H9 (cell line): ENCODE data around the gene TAPBPL. TPM values are rescaled to one million over a fixed set of nuclear protein-coding genes. Genes with fewer than 3 reads are reported as not detected.

Experiments
- DNase-seq: peaks from one replicate; pipeline ENCODE4 v3.0.0-alpha.2; 2017
- H2AFZ ChIP-seq: one replicate; pipeline ENCODE4 v1.6.1; 2013; ENCODE audit warnings: mild to moderate bottlenecking, low read length, control low read depth, moderate library complexity
- H2AK5ac ChIP-seq: 2 replicates; pipeline ENCODE4 v1.6.1; 2013; ENCODE audit warnings: low read length, control low read depth, mixed read lengths; ENCODE audit not compliant: insufficient read length
- H2BK120ac ChIP-seq: one replicate; pipeline ENCODE4 v1.6.1; 2013; ENCODE audit warnings: low read depth, mild to moderate bottlenecking, low read length, control low read depth, inconsistent platforms; ENCODE audit not compliant: poor library complexity, severe bottlenecking
- H2BK12ac ChIP-seq: 2 replicates; pipeline ENCODE4 v1.6.1; 2013; ENCODE audit warnings: low read length, control low read depth, mixed read lengths, low read depth; ENCODE audit not compliant: insufficient read length
- H2BK15ac ChIP-seq: 2 replicates; pipeline ENCODE4 v1.6.1; 2013; ENCODE audit warnings: low read depth, low read length, control low read depth
- H2BK20ac ChIP-seq: one replicate; pipeline ENCODE4 v1.6.1; 2013; ENCODE audit warnings: low read depth, mild to moderate bottlenecking, low read length, control low read depth, inconsistent platforms; ENCODE audit not compliant: poor library complexity, severe bottlenecking
- H2BK5ac ChIP-seq: 2 replicates; pipeline ENCODE4 v1.6.1; 2013; ENCODE audit warnings: low read length, control low read depth, mixed read lengths; ENCODE audit not compliant: insufficient read length
- H3K14ac ChIP-seq: 2 replicates; pipeline ENCODE4 v1.6.1; 2013; ENCODE audit warnings: low read length, control low read depth; ENCODE audit not compliant: insufficient read depth
- H3K18ac ChIP-seq: 2 replicates; pipeline ENCODE4 v1.6.1; 2013; ENCODE audit warnings: low read depth, mild to moderate bottlenecking, mixed read lengths, low read length, control low read depth; ENCODE audit not compliant: insufficient read length
- H3K23ac ChIP-seq: 2 replicates; pipeline ENCODE4 v1.6.1; 2013; ENCODE audit warnings: low read length, control low read depth, mixed read lengths, low read depth; ENCODE audit not compliant: insufficient read length
- H3K23me2 ChIP-seq: 2 replicates; pipeline ENCODE4 v1.6.1; 2013; ENCODE audit warnings: low read depth, mild to moderate bottlenecking, mixed read lengths, low read length, control low read depth; ENCODE audit not compliant: insufficient read length, poor library complexity, severe bottlenecking
- H3K27ac ChIP-seq: 2 replicates; pipeline ENCODE4 v1.5.1; 2013; ENCODE audit warnings: low read length, control low read depth, mixed read lengths, low read depth; ENCODE audit not compliant: insufficient read length
- H3K27me3 ChIP-seq: 2 replicates; pipeline ENCODE4 v1.6.1; 2013; ENCODE audit warnings: low read length, control low read depth, inconsistent platforms; ENCODE audit not compliant: insufficient read depth
- H3K4ac ChIP-seq: 2 replicates; pipeline ENCODE4 v1.6.1; 2013; ENCODE audit warnings: low read depth, mild to moderate bottlenecking, control low read depth, inconsistent platforms, low read length, moderate library complexity
- H3K4me1 ChIP-seq: 2 replicates; pipeline ENCODE4 v1.6.1; 2013; ENCODE audit warnings: low read length, control low read depth, inconsistent platforms; ENCODE audit not compliant: insufficient read depth
- H3K4me2 ChIP-seq: 2 replicates; pipeline ENCODE4 v1.6.1; 2013; ENCODE audit warnings: low read length, control low read depth, mixed read lengths; ENCODE audit not compliant: insufficient read length, insufficient read depth
- H3K56ac ChIP-seq: 2 replicates; pipeline ENCODE4 v1.6.1; 2013; ENCODE audit warnings: low read depth, mild to moderate bottlenecking, mixed read lengths, low read length, control low read depth; ENCODE audit not compliant: insufficient read length
- H3K79me1 ChIP-seq: 2 replicates; pipeline ENCODE4 v1.6.1; 2013; ENCODE audit warnings: low read depth, mild to moderate bottlenecking, moderate library complexity, low read length, control low read depth, inconsistent platforms; ENCODE audit not compliant: insufficient read depth, poor library complexity, severe bottlenecking
- H3K79me2 ChIP-seq: 2 replicates; pipeline ENCODE4 v1.6.1; 2013; ENCODE audit warnings: low read length, control low read depth, inconsistent platforms; ENCODE audit not compliant: insufficient read depth
- H3K9ac ChIP-seq: 2 replicates; pipeline ENCODE4 v1.6.1; 2013; ENCODE audit warnings: low read length, control low read depth, mixed read lengths; ENCODE audit not compliant: insufficient read length; ENCODE audit errors: extremely low read depth
- H3K9me3 ChIP-seq: one replicate; pipeline ENCODE4 v1.6.1; 2013; ENCODE audit warnings: low read depth, low read length, inconsistent platforms; ENCODE audit not compliant: control insufficient read depth
- H3T11ph ChIP-seq: one replicate; pipeline ENCODE4 v1.6.1; 2013; ENCODE audit warnings: mild to moderate bottlenecking, low read length, control low read depth, inconsistent platforms
- H4K20me1 ChIP-seq: one replicate; pipeline ENCODE4 v1.6.1; 2013; ENCODE audit not compliant: control insufficient read depth, insufficient read length, insufficient read depth
- H4K5ac ChIP-seq: 2 replicates; pipeline ENCODE4 v1.6.1; 2013; ENCODE audit warnings: low read depth, mild to moderate bottlenecking, mixed read lengths, low read length, control low read depth; ENCODE audit not compliant: insufficient read length
- H4K8ac ChIP-seq: replicated peaks from 2 replicates; pipeline ENCODE4 v1.6.1; 2013; ENCODE audit warnings: low read length, control low read depth, mixed read lengths, low read depth; ENCODE audit not compliant: insufficient read length
- H4K91ac ChIP-seq: 2 replicates; pipeline ENCODE4 v1.6.1; 2013; ENCODE audit warnings: low read depth, mild to moderate bottlenecking, moderate library complexity, mixed read lengths, low read length, control low read depth; ENCODE audit not compliant: insufficient read length
- H3K27ac Mint-ChIP-seq, 3 experiments: 2 replicates in 2 of 3; 3 replicates in 1 of 3; pipeline ENCODE4 v1.8.0; 2020 to 2021; ENCODE audit warnings: mixed read lengths in 3 of 3, mild to moderate bottlenecking in 1 of 3, moderate library complexity in 1 of 3
- H3K27me3 Mint-ChIP-seq: 2 replicates; pipeline ENCODE4 v1.8.0; 2021; ENCODE audit warnings: low read depth, mild to moderate bottlenecking, moderate library complexity, mixed read lengths
- H3K36me3 Mint-ChIP-seq, 3 experiments: 2 replicates in 2 of 3; 3 replicates in 1 of 3; pipeline ENCODE4 v1.8.0; 2020 to 2021; ENCODE audit warnings: low read depth in 3 of 3, mixed read lengths in 3 of 3; ENCODE audit not compliant: insufficient read depth in 1 of 3
- H3K4me1 Mint-ChIP-seq, 2 experiments: 2 replicates each; pipeline ENCODE4 v1.8.0; 2020; ENCODE audit warnings: mixed read lengths in 2 of 2
- H3K4me3 Mint-ChIP-seq, 2 experiments: 2 replicates in 1 of 2; 3 replicates in 1 of 2; pipeline ENCODE4 v1.8.0; 2020 to 2021; ENCODE audit warnings: mild to moderate bottlenecking in 2 of 2, mixed read lengths in 2 of 2, moderate library complexity in 1 of 2
- H3K9me3 Mint-ChIP-seq, 2 experiments: 2 replicates in 1 of 2; 3 replicates in 1 of 2; pipeline ENCODE4 v1.8.0; 2020; ENCODE audit warnings: mild to moderate bottlenecking in 2 of 2, mixed read lengths in 2 of 2, moderate library complexity in 1 of 2
- WGBS: extraction: QIAGEN DNeasy Blood & Tissue Kit; methylation state at CpG from one replicate; pipeline ENCODE4 v1.1.7; 2013; ENCODE audit warnings: missing lambda C conversion rate, low lambda C conversion rate, mixed read lengths; ENCODE audit not compliant: insufficient read length; ENCODE audit errors: extremely low coverage; 5-methylcytosine and 5-hydroxymethylcytosine counted together
- total RNA-seq: library from RNA; stranded (reverse); gene quantifications from 2 replicates; pipeline ENCODE4 v1.2.1, GENCODE V29; 2021
- TF ChIP-seq, protein P1 (sequence below): fragments of 200-600 bp; sonication (generic); conservative IDR thresholded peaks from 3 replicates; pipeline ENCODE4 v1.8.0; 2021; ENCODE audit warnings: antibody characterized with exemption, mild to moderate bottlenecking

TAPBPL gene
- total RNA-seq, 1 experiment from 2014 or later = 1.4 TPM

DNA sequence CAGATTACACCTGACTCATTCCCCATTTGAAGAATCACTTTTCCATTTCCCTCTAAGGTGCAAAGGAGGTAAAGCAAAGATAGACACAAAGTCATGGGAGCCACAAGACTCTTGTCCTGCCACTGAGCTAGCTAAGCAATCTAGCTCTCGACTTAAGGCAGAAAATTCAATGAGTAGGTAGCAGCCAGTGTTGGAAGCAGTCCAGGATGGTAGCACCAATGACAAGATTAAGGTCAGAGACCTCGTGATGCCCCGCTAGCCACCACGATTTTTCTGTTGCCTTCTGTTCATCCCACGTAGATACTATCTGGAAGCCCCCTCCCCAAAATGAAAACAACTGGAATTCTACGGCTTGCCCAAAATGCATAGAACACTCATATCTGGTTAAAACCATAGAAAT, 17.2 kb downstream of the TAPBPL start:
- Mint-ChIP-seq H3K27ac (no peak overlapping the region), H3K27me3 (peaks cover 18% of the 10 kb centered on the region), H3K9me3 (no peaks in the 10 kb centered on the region; a peak in 2 of 5 replicates), H3K4me3 (peak overlapping the region; percentile 83 to 89; a peak in 3 of 5 replicates), H3K4me1 (peaks cover 18 to 23% of the 10 kb centered on the region in 2 experiments), H3K36me3 (peaks cover 20 to 35% (median 24%) of the 10 kb centered on the region in 3 experiments)
- Histone ChIP-seq H3K4ac (no peak overlapping the region), H3K79me2 (no peaks in the 10 kb centered on the region; the same call in 1 of the 2 replicates), H3K56ac (no peak overlapping the region), H3K9ac (no peak overlapping the region), H3K18ac (no peak overlapping the region), H4K5ac (no peak overlapping the region), H3K27ac (no peak overlapping the region), H3K23ac (no peak overlapping the region), H3K27me3 (no peaks in the 10 kb centered on the region), H2AK5ac (no peak overlapping the region), H2BK120ac (no peak overlapping the region), H2BK20ac (no peak overlapping the region), H3K79me1 (no peaks in the 10 kb centered on the region), H3K4me1 (no peaks in the 10 kb centered on the region), H2BK12ac (no peak overlapping the region), H3K9me3 (no peaks in the 10 kb centered on the region), H4K91ac (no peak overlapping the region), H3K14ac (no peak overlapping the region), H4K8ac (no peak overlapping the region), H4K20me1 (no peaks in the 10 kb centered on the region), H2BK5ac (no peak overlapping the region), H3K4me2 (no peak overlapping the region), H3K23me2 (peaks cover 6% of the 10 kb centered on the region), H2AFZ (no peak overlapping the region), H3T11ph (no peak overlapping the region), H2BK15ac (no peak overlapping the region)
- DNase-seq = no peak
- TF ChIP-seq, protein P1, sequence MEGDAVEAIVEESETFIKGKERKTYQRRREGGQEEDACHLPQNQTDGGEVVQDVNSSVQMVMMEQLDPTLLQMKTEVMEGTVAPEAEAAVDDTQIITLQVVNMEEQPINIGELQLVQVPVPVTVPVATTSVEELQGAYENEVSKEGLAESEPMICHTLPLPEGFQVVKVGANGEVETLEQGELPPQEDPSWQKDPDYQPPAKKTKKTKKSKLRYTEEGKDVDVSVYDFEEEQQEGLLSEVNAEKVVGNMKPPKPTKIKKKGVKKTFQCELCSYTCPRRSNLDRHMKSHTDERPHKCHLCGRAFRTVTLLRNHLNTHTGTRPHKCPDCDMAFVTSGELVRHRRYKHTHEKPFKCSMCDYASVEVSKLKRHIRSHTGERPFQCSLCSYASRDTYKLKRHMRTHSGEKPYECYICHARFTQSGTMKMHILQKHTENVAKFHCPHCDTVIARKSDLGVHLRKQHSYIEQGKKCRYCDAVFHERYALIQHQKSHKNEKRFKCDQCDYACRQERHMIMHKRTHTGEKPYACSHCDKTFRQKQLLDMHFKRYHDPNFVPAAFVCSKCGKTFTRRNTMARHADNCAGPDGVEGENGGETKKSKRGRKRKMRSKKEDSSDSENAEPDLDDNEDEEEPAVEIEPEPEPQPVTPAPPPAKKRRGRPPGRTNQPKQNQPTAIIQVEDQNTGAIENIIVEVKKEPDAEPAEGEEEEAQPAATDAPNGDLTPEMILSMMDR = no peak
- no CpG with 5 or more reads among the region's 6 CpGs for WGBS
